Spinal cord (tissue), 10 donors: ENCODE results near the gene LAMB4. TPM values are rescaled to one million over a fixed set of nuclear protein-coding genes. Genes with fewer than 3 reads are reported as not detected.
A peak's percentile ranks its signal among the peaks of the same experiment; 100 is the strongest.

ENCODE experiments used
- DNase-seq, 6 donors: peaks; one replicate each; pipeline versions ENCODE4 v3.0.0 to v3.0.0-alpha.2; 2013 to 2015; ENCODE audit warnings: low spot score in 6 of 6, low read depth in 4 of 6
- H3K27ac ChIP-seq: one replicate; pipeline ENCODE4 v1.5.1; 2013; ENCODE audit warnings: low read depth, low read length, control low read depth
- H3K27me3 ChIP-seq: one replicate; pipeline ENCODE4 v1.6.1; 2013; ENCODE audit warnings: low read length; ENCODE audit not compliant: control insufficient read depth, insufficient read depth
- H3K36me3 ChIP-seq: one replicate; pipeline ENCODE4 v1.6.1; 2013; ENCODE audit warnings: low read length; ENCODE audit not compliant: control insufficient read depth, insufficient read depth
- H3K4me1 ChIP-seq: one replicate; pipeline ENCODE4 v1.6.1; 2013; ENCODE audit warnings: low read length; ENCODE audit not compliant: control insufficient read depth, insufficient read depth
- H3K4me3 ChIP-seq: one replicate; pipeline ENCODE4 v1.5.1; 2013; ENCODE audit warnings: low read depth, low read length, control low read depth
- H3K9me3 ChIP-seq: one replicate; pipeline ENCODE4 v1.6.1; 2013; ENCODE audit warnings: low read length; ENCODE audit not compliant: control insufficient read depth, insufficient read depth
- WGBS: methylation state at CpG from one replicate; pipeline ENCODE4 v1.1.5; 2013; ENCODE audit warnings: missing lambda C conversion rate; ENCODE audit not compliant: insufficient coverage; 5-methylcytosine and 5-hydroxymethylcytosine counted together
- polyA plus RNA-seq, 2 donors: library from polyadenylated mRNA; unstranded; fragments of 120-200 nt; gene quantifications; one replicate each; pipeline ENCODE4 v1.2.1, GENCODE V29; 2013; ENCODE audit not compliant: insufficient read length in 2 of 2
- total RNA-seq, 2 donors: library from RNA; depleted of rRNA in 1 of 2; stranded (reverse); fragments of 120-200 nt in 1 of 2; fragments of >200 nt in 1 of 2; gene quantifications; one replicate each; pipeline versions ENCODE4 v1.2.3 to v1.2.4, GENCODE V29; 2013 to 2014
- donor health status: healthy.

LAMB4 gene
- total and polyA plus RNA-seq, 4 donors = 0.19 to 0.50 (median 0.29) TPM

DNA sequence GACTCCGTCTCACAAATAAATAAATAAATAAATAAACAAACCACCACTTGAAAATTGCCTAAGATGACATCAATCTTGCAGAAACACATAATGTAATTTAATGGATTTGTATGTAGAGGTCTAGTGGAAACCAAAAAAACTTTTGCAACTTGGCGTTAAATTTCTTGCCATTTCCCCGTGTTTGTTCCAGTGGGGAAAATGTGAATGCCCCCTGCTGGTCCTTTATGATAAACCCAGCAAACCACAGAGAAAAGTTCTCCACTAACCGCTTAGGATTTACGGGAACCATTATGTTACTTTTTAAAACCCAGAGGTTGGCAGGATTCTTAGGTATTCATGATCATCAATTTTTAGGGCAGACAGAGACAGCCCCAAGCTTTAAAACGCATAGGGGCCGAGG lies 32.5 kb downstream of the LAMB4 start:
- Histone ChIP-seq H3K4me3 (no peak overlapping the region), H3K36me3 (no peaks in the 10 kb centered on the region), H3K27ac (no peak overlapping the region), H3K9me3 (no peaks in the 10 kb centered on the region), H3K4me1 (no peaks in the 10 kb centered on the region), H3K27me3 (no peaks in the 10 kb centered on the region)
- DNase-seq = no peak
- 100% methylated on average over 4 of the region's 7 CpGs for WGBS

DNA sequence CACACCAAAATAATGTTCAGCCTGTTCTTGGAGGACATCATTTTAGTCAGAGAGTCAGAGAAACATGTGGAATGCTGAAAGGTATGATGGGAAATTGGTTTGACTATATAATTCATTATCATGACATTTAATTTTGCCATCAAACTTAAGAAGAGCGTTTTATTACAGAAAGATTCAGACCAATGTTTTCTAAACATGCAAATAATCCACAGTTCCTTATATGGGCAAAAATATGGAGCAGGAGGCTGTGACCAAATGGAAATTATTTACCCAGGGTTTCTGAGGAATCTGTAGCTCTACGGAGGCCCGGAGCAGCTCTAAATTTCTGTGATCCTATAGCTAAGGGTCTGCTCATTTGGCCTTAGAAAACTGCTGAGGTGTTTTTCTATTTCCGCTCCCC lies 33.2 kb downstream of the LAMB4 start:
- no peaks in the 10 kb centered on the region for H3K4me1 ChIP-seq
- H3K36me3 ChIP-seq = no peaks in the 10 kb centered on the region
- H3K27me3 ChIP-seq = no peaks in the 10 kb centered on the region
- no peak overlapping the region for H3K27ac ChIP-seq
- no peak overlapping the region for H3K4me3 ChIP-seq
- DNase-seq = no peak
- 100% methylated on average over 2 of the region's 4 CpGs for WGBS
- no peaks in the 10 kb centered on the region for H3K9me3 ChIP-seq

DNA sequence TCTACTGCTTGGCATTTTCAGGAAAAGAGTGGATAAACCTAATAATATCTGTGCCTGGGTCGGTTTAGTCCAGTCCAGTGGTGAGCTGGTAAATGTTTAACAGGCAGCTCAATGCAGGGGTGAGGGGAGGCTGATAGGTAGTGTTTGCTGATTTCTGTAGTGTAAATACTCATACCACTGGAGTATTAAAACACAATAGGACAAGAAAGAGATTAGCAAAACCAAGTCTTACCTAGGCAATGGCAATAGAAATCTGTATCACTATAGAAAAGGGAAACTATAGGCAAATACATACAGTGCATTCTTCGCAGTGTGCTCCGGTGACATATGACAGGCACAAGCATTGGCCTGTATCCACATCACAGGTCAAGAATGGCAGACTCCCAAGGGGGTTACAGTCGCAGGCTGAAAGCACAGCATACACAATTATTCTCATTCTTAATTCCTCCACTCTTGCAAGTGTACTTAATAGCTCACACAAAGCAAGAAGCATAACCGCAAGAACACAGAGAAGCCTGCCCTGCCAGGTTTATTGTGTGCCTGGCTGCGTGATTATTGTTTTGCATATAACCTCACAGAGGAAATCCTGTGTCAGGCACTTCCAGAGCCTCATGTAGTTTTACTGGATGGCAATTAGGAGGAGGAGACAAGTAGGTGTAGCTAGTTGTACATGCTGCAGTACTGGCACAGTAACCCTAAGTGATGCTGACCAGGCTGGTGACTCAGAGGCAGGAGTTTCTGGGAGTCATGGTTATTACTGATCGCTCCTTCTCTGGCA lies 35.0 kb downstream of the LAMB4 start:
- Histone ChIP-seq H3K27me3 (no peaks in the 10 kb centered on the region), H3K4me1 (no peaks in the 10 kb centered on the region), H3K4me3 (no peak overlapping the region), H3K36me3 (no peaks in the 10 kb centered on the region), H3K9me3 (no peaks in the 10 kb centered on the region), H3K27ac (no peak overlapping the region)
- peak in 2 of 6 donors; percentile 22 to 63 for DNase-seq
- 30% methylated on average over 3 of the region's 7 CpGs for WGBS

GRCh38 chr7:108094346-108094745 lies 35.8 kb downstream of the LAMB4 start:
- H3K4me1 ChIP-seq = no peaks in the 10 kb centered on the region
- WGBS = no CpG with 5 or more reads among the region's 1 CpG
- no peak for DNase-seq
- no peak overlapping the region for H3K4me3 ChIP-seq
- no peak overlapping the region for H3K27ac ChIP-seq
- no peaks in the 10 kb centered on the region for H3K27me3 ChIP-seq
- no peaks in the 10 kb centered on the region for H3K9me3 ChIP-seq
- H3K36me3 ChIP-seq = no peaks in the 10 kb centered on the region

- no peak for DNase-seq
- Histone ChIP-seq H3K9me3 (no peaks in the 10 kb centered on the region), H3K4me1 (no peaks in the 10 kb centered on the region), H3K27ac (no peak overlapping the region), H3K36me3 (no peaks in the 10 kb centered on the region), H3K27me3 (no peaks in the 10 kb centered on the region), H3K4me3 (no peak overlapping the region)
- 80% methylated on average over 4 of the region's 4 CpGs for WGBS
These were observed 36.3 kb downstream of the LAMB4 start for GRCh38 chr7:108093851-108094331.

DNA sequence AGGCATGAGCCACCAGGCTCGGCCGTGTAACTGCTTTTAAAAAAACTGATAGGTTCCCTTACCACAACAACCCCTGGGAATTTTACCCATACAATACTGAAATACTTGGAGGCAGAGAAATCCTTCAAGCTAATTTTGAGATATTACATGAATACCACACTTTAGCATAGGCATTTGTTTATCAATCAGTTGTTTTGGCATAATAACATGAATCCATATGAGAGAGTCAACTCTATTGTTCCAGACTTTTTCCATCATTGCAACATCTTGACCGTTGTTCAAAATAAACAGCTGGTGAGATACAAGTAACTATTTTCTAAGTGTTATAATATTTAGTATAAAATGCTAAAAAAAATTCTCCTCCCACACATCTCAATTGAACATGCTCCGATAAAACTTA lies 36.8 kb downstream of the LAMB4 start:
- H3K4me3 ChIP-seq = no peak overlapping the region
- no peaks in the 10 kb centered on the region for H3K9me3 ChIP-seq
- no peak for DNase-seq
- whole genome bisulfite sequencing = no CpG with 5 or more reads among the region's 4 CpGs
- H3K27ac ChIP-seq = no peak overlapping the region
- H3K4me1 ChIP-seq = no peaks in the 10 kb centered on the region
- no peaks in the 10 kb centered on the region for H3K27me3 ChIP-seq
- no peaks in the 10 kb centered on the region for H3K36me3 ChIP-seq

- DNase-seq = no peak
- no peaks in the 10 kb centered on the region for H3K9me3 ChIP-seq
- no peak overlapping the region for H3K27ac ChIP-seq
- WGBS = 91% methylated on average over 6 of the region's 7 CpGs
- H3K4me3 ChIP-seq = no peak overlapping the region
- H3K27me3 ChIP-seq = no peaks in the 10 kb centered on the region
- no peaks in the 10 kb centered on the region for H3K36me3 ChIP-seq
- no peaks in the 10 kb centered on the region for H3K4me1 ChIP-seq
These were observed 38.7 kb downstream of the LAMB4 start for GRCh38 chr7:108091461-108091831.

GRCh38 chr7:108090791-108091460 lies 39.2 kb downstream of the LAMB4 start:
- Histone ChIP-seq H3K27me3 (no peaks in the 10 kb centered on the region), H3K9me3 (no peaks in the 10 kb centered on the region), H3K36me3 (no peaks in the 10 kb centered on the region), H3K4me1 (no peaks in the 10 kb centered on the region), H3K27ac (no peak overlapping the region), H3K4me3 (no peak overlapping the region)
- DNase-seq = no peak
- 76% methylated on average over 6 of the region's 7 CpGs for WGBS

GRCh38 chr7:108089381-108089780 lies 40.8 kb downstream of the LAMB4 start:
- no peaks in the 10 kb centered on the region for H3K27me3 ChIP-seq
- no peaks in the 10 kb centered on the region for H3K36me3 ChIP-seq
- H3K4me3 ChIP-seq = no peak overlapping the region
- no CpG with 5 or more reads among the region's 1 CpG for WGBS
- no peaks in the 10 kb centered on the region for H3K9me3 ChIP-seq
- no peak for DNase-seq
- no peak overlapping the region for H3K27ac ChIP-seq
- H3K4me1 ChIP-seq = no peaks in the 10 kb centered on the region

DNA sequence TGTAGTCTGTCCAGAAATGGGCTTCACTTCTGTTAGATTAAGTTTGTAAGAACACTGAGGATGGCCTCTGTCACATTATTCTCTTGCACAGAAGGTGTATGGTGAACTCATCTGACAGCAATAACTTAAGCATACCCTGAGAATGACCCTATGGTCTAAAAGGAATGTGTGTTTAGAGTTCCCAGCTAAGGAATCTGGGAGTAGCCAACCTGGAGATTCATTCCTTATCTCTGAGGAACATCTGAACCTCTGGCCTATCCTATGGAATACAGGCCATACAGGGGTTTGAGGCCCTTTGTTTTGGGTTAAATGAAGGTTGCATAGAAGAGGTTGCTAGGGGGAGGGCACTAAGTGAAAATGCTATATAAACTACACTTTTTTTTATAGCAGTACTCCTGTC lies 41.4 kb downstream of the LAMB4 start:
- no peak for DNase-seq
- no peaks in the 10 kb centered on the region for H3K9me3 ChIP-seq
- H3K4me1 ChIP-seq = no peaks in the 10 kb centered on the region
- no peaks in the 10 kb centered on the region for H3K27me3 ChIP-seq
- no peak overlapping the region for H3K27ac ChIP-seq
- no peak overlapping the region for H3K4me3 ChIP-seq
- H3K36me3 ChIP-seq = no peaks in the 10 kb centered on the region
